HG02840 (cell line): ENCODE measurements around the gene RPE65.
"Not testable (repeated sequence)": the region's sequence is repeated elsewhere in the genome, so short reads cannot be mapped to it uniquely, and the experiment has no call there.

Source experiments
- ATAC-seq: cut with Tn5 transposase; IDR thresholded peaks from one replicate; pipeline ENCODE4 v1.9.1; 2021; ENCODE audit warnings: mild to moderate bottlenecking, moderate library complexity, moderate number of reproducible peaks; ENCODE audit not compliant: unreplicated experiment, low FRiP score

The RPE65 gene

DNA sequence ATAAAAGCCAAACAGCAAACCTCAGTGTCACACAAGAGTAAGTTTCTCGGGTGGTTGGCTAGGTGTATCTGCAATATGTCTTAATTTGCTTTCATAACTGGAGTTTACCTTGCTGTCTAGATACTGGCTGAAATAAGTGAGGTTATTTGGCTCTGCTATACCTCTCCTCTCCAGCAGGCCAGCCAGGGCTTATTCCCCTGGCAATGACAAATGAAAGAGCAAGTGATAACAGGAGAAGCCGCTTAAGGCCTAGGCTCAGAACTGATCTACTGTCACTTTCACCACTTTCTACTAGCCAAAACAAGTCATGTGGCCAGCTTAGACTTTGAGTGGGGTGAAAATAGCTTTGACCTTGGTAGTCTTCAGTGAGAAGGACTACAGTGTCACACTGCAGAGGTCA is 4.8 kb upstream of the RPE65 start:
- ATAC-seq, result no peak

DNA sequence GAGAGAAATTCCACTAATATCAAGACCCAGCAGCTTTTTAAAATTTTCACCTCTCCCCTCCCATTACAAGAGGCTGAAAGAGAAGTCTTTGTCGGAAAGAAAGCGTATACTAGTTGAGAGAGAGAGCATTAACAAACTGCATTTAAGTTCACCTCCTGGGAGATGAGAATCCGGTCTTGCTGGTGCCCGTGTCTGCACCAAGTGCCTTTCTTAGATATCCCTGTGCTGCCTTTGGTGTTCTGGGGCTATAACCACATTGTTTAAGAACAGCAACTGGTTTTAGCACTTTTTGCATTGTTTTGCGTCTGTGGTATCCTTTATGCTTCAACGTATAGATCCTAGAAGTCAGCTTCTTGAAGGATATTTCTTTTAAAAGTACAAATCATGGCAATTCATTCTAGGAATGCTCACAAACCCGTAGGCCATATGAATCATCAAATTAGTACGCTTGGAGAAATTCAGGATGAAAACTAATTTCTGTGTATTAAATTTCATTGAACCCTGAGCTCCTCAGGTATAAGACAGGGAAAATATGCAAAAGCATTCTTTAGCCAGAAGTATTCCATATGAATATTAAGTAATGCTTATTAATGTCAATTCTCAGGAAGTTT is 3.4 kb upstream of the RPE65 start:
- no peak for ATAC-seq

DNA sequence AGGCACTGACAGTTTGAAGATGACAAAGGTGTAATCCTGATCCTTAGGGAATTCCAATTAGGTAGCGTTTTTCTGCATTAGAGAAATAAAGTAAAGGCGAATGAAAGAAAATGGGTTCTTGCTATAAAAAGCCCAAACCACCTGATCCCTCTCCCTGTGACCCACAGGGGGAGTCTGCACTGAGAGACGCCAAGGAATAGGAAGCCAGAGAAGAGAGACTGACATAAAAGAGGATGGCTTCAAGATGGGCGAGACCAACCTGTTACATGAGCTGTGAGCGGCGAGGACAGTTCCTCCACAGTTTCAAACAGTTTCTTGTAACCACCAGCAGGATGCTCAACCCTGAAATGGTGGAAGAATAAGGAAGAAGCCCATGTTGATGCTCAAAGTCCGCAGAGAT is 1.4 kb downstream of the RPE65 start:
- ATAC-seq, result no peak

DNA sequence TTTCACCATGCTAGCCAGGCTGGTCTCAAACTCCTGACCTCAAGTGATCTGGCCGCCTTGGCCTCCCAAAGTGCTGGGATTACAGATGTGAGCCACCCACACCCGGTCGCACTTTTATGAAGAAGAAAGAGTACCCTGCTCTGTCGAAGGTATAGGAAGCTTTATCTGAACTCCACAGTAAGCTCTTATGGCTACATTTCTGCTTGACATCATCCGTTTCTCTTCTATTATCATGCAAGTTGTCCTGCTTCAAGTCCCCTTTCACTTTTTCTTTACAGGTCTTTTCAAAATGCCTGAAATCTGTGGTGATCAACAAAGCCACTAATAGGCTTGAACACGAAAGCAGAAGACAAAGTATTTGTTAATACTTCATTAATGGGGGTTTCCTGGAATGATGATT is 4.0 kb downstream of the RPE65 start:
- ATAC-seq, result no peak

DNA sequence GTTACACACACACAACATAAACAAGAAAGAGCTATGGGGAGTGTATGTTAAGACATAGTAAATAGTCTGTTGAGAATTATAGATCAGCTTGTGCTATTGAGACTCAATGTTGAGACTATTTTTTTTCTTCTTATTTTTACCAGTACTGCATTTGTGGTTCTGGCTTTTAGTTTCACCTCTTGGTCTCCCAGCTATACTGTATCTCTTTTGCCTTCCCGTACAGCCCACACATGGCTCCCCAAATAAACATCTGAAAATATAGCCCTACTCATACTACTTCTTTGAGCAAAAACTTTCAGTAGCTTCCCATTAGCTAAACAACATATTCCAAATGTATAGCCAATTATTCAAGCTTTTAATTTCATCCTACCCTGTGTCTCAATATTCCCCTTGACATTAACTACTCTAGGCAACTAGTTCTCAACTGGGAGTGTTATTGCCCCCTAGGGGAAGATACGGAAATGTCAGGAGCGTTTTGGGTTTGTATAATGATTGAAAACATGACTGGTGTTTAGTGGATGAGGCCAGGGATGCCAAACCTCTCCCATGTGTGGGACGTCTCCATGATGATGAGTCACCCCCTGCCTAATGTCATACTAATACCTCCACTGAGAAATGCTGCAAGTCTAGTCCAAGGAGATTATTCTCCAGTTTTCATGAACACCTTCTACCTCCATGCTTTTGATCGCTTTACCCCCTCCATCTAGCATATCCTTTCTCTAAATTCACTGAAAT is 6.8 kb downstream of the RPE65 start:
- ATAC-seq, result peak; percentile 69

DNA sequence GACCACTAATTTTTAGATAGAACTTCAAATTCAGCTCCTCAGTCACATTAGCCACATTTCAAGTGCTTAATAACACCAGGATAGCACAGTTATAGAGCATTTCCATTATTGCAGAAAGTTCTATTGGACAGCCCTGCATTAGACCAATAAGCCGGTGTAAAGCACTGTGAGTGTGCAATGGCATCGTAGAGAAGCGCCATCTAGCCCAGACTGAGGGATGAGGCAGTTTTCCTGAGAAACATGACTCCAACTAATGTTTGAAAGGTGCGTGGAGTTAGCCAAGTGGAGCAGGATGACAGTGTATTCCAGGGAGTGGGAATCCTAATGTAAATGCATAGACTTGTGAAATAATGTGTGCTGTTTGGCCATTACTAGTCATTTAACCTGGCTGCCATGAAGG is 7.7 kb downstream of the RPE65 start:
- no peak for ATAC-seq

DNA sequence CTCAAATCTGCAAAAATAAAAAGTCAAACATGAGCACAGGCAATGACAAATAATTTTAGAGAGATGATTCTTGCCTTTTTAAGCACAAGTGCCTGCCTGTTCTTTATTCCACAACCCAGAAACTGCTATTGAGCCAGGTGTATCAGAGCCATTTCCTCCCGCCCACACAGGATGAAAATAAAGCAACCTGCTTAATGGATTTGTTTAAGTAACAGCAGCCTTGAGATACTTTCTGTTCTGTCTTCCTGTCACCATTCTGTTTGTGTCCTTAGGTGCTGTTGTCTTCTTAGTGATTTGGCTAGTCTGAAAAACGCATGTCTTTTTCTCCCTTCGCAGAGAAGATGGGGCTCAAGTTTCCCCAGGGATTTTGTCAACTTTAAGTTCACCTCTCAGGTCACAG is 11.4 kb downstream of the RPE65 start:
- no peak for ATAC-seq

DNA sequence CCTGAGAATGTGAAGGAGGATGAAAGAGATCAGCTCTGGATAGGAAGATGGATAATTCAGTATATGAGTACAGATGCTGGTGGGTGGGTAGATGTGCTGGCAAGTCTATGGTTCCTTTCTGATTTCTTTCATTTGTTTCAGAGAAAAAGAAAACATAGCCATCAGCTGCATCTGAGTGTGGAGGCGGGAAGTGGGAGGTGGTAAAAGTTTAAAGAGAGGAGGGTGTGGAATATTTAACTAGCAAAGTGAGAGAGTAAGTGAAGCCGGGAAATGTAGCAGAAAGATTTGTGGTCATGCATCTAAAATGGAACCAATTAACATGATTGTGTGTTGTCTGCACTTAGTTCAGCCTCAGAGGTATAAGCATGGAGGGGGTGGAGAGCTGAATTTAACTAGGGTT is 16.4 kb downstream of the RPE65 start:
- ATAC-seq, result no peak

DNA sequence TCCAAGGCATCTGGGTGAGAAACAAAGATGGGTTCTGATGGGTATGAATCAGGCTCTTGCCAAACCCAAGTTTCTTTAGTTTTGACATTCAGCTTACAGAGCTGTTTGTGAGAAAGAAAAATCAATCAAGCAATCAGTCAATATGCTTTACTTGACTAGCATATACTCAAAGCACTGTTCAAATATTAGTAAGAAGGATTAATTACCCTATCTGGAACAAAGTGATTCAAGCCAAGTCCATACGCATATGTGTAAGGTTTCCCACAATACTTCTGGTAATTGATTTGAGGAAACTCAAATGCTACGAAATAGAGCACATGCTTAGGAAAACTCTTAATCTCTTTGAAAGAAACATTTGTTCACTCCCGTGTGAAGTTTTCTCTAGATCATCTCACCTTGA is 18.7 kb downstream of the RPE65 start:
- ATAC-seq, result no peak

DNA sequence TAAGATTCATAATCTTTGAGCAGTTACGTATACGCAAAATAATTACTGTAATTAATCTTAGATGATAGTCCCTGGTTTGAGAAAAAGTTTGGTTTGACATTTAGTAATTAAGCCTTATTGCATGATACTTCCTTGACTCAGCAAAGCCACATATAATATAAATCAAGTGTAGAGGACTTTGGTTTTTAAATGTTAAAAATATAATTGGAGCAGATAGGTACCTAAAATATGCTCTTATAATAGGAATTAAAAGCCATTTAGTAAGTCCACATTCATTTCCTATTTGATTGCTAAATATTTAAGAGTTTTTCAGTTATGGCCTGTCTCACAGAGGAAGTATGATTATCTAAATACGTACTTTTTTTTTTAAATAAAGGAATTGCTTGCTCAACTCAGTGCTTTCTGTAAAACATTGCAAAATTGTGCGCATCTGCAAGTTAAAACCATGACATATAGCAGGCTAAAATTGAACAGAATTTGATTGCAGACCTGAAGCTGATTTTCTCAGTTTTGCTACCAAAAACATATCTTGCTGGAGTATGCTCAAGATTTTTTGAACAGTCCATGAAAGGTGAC is 20.4 kb downstream of the RPE65 start:
- no peak for ATAC-seq

DNA sequence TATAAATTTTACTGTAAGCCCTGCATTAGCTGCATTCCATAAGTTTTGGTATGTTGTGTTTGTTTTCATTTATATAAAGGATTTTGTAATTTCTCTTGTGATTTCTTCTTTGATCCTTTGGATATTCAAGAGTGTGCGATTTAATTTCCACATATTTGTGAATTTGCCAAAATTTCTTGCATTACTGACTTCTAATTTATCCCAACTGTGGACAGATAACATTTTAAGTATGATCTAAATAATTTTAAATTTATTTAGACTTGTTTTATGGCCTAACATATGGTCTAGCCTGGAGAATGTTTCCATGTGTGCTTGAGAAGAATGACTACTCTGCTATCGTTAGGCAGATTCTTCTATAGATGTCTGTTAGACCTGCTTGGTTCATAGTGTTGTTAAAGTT is 23.2 kb downstream of the RPE65 start:
- ATAC-seq, result no peak

DNA sequence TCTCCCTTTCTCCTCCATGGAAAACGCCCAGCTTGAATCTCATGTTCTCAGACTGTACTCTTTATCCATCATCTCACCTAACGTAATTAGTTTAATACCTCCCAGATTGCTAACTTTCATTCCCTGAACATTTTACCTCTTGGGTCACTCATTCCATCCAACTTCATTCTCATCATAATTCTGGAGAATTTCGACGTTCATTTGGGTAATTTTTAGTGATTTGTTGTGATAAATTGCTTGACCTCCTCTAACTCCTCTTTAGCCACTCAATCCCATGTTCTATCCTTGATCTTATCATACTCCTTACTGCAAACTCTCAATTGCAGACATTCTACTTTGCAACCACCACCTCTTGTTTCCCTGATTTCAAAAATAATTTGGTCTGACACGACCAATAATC is 28.4 kb downstream of the RPE65 start:
- ATAC-seq, result no peak

DNA sequence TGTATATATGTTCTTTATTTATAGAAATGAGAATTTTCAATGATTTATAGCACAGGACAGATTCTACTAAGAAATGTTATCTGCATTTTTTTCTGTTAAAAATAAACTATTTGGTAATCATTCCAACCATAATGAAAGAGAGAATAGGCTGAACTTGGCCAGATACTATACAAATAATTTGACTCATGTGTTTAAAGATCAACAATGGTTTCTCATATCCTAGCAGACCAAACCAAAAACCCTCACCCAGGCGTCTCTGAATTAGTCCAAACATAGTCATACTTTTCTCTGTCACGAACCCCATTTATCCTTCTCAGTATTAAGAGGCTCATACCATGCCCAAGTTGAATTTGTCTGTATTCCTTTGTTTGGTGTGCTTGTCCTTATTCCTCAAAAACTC is 40.3 kb downstream of the RPE65 start:
- ATAC-seq, result no peak

DNA sequence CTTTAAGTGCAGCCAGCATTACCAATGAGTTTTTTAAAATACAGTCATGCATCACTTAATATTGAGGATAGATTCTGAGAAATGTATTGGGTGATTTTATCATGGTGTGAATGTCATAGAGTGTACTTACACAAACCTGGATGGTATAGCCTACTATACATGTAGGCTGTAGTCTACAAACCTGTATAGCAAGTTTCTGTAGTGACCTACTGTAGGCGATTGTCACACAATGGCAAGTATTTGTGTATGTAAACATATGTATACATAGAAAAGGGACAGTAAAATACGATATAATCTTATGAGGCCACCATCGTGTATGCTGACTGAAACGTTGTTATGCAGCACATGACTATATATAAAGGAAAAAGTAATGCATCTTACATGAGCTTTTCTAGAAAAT is 48.2 kb downstream of the RPE65 start:
- ATAC-seq, result no peak

DNA sequence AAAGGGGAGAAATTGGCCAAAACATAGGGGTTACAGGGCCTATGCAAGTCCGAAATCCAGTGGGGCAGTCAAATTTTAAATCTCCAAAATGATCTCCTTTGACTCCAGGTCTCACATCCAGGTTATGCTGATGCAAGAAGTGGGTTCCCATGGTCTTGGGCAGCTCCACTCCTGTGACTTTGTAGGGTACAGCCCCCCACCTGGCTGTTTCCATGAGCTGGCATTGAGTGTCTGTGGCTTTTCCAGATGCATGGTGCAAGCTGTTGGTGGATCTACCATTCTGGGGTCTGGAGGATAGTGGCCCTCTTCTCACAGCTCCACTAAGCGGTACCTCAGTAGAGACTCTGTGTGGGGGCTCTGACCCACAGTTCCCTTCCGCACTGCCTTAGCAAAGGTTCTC is 54.2 kb downstream of the RPE65 start:
- ATAC-seq, result not testable (repeated sequence)

DNA sequence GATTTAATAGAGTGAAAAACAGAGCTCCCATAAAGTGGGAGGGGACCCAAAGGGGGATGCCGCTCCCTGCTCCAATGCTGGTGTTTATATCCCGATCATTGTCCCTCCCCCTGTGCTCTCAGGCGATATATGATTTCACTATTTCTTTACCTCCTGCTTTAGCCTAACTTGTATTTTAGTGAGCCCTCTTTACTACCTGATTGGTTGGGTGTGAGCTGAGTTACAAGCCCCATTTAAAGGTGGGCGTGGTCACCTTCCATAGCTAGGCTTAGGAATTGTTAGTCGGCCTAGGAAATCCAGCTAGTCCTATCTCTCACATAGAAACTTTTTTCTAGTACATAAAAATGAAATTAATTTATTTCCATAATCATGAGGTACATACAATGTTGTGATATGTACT is 57.3 kb downstream of the RPE65 start:
- not testable (repeated sequence) for ATAC-seq

DNA sequence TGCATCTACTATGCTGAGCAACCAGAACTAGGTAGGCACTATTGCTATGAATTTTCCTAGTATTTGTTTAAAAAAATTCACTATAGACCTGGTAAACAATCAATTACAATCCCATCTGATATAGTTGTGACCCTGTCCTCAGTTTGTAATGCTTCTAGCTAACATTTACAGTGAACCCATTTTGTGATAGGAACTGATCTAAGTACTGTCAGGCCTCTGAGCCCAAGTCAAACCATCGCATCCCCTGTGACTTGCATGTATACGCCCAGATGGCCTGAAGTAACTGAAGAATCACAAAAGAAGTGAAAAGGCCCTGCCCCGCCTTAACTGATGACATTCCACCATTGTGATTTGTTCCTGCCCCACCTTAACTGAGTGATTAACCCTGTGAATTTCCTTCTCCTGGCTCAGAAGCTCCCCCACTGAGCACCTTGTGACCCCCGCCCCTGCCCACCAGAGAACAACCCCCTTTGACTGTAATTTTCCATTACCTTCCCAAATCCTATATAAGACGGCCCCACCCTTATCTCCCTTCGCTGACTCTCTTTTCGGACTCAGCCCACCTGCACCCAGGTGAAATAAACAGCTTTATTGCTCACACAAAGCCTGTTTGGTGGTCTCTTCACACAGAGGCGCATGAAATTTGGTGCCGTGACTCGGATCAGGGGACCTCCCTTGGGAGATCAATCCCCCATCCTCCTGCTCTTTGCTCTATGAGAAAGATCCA is 63.8 kb downstream of the RPE65 start:
- ATAC-seq, result not testable (repeated sequence)

DNA sequence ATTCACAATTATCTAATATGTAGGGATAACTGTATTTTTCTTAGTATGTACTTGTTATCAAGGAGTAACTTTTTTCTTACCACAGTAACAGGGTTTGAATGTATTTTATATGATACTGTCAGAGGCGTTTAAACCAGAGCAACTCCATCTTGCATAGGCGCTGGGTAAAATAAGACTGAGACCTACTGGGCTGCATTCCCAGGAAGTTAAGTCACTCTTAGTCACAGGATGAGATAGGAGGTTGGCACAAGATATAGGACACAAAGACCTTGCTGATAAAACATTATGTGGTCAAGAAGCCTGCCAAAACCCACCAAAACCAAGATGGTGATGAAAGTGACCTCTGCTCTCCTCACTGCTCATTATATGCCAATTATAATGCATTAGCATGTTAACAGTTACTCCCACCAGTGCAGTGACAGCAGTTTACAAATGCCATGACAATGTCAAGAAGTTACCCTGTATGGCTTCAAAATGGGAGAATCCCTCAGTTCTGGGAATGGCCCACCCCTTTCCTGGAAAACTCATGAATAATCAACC is 64.8 kb downstream of the RPE65 start:
- ATAC-seq, result no peak

DNA sequence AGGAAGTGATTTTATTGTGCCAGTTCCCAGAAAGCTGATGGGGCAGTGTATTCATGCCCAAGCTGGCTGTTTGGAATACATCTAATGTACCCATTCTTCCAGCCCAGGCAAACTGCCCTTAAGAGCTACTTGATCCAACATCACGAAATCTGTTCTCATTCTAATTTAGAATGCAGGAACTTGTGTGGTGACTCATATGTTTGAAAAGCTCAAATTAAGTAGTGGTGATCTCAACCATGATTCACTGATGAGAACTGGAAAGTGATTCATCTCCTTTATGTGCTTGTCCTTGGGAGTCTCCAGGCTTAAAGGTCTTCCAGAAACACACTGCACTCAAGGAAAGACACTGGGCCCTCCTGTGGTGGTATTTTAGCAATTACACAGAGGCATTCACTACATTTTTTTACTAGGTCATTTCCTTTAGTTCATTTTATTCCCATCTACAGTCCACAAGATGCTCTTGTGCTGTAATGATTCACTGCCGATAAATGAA is 65.4 kb downstream of the RPE65 start:
- no peak for ATAC-seq

DNA sequence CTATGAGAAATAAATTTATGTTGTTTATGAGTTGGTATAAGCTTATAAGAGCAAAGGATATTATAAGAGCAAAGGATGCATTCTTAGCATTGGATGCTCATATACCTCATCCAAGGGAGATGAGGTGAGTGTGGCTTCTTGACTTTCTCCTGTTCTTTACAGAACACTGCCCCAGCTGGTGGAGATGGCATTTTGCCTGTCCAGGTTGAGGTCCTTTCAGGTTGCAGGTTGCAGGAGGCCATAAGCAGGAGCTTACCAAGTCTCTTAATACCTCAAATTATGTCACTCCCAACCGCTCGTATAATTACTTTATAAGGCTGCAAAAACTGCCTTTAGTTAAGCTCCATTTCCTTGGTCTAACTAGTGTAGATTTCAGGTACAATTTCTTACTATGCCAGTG is 66.7 kb downstream of the RPE65 start:
- ATAC-seq, result no peak

DNA sequence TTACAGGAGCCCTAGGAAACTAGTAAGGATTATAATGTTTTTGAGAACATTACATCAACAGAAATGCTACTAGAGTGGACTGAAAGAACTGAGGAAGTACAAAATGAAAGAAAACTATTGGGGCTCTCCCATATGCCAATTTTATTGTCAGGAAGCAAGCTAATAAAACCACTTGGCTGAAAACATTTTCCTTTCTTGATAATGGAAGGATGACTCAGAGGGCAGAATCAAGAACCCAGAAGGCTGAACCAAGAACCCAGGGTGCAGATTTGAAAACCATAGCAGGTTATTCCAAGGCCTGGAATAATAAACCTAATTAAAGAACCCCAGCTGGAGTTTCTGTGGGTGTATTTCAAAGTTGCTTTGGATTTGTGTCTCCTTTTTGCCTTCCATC is 70.7 kb downstream of the RPE65 start:
- no peak for ATAC-seq
